Cardiac muscle cell (in vitro differentiated cells and primary cell): ENCODE results near the gene CHIA. TPM values are rescaled to one million over a fixed set of nuclear protein-coding genes. Genes with fewer than 3 reads are reported as not detected.

Experiments
- DNase-seq, 2 donors: peaks; one replicate each; pipeline versions ENCODE4 v3.0.0 to v3.0.0-alpha.2; 2010 to 2017; ENCODE audit warnings: low read depth in 1 of 2, low spot score in 1 of 2
- H3K27ac ChIP-seq: fragments of 200-600 bp; sonication (generic); 2 replicates; pipeline ENCODE4 v1.5.1; 2016
- H3K27me3 ChIP-seq: fragments of 200-600 bp; sonication (generic); 2 replicates; pipeline ENCODE4 v1.6.0; 2016; ENCODE audit warnings: control low read depth
- H3K36me3 ChIP-seq: fragments of 200-600 bp; sonication (generic); 2 replicates; pipeline ENCODE4 v1.5.1; 2016; ENCODE audit warnings: control low read depth
- H3K4me1 ChIP-seq: fragments of 200-600 bp; sonication (generic); 2 replicates; pipeline ENCODE4 v1.8.1; 2017; ENCODE audit warnings: low read depth, mild to moderate bottlenecking, mixed run types
- H3K4me3 ChIP-seq: fragments of 200-600 bp; sonication (generic); 2 replicates; pipeline ENCODE4 v1.5.1; 2016; ENCODE audit warnings: mild to moderate bottlenecking
- H3K9me3 ChIP-seq: fragments of 200-600 bp; sonication (generic); 2 replicates; pipeline ENCODE4 v1.5.1; 2017; ENCODE audit warnings: low read depth, mild to moderate bottlenecking, control low read depth
- polyA plus RNA-seq: library from polyadenylated mRNA; unstranded; fragments of >200 nt; fragmentation: Nextera tagmentation; extraction: Ambion mirVana; gene quantifications from 2 replicates; pipeline ENCODE4 v1.2.1, GENCODE V29; 2016
- total RNA-seq: library from RNA; depleted of rRNA; stranded (reverse); fragments of >200 nt; gene quantifications from 2 replicates; pipeline ENCODE4 v1.2.3, GENCODE V29; 2016
- TF ChIP-seq, protein P1 (sequence below): IDR thresholded peaks from 2 replicates; pipeline ENCODE4 v1.5.1; 2012; ENCODE audit warnings: low read depth, mild to moderate bottlenecking, low read length

CHIA gene
- total and polyA plus RNA-seq, 2 experiments from 2014 or later, result not detected

DNA sequence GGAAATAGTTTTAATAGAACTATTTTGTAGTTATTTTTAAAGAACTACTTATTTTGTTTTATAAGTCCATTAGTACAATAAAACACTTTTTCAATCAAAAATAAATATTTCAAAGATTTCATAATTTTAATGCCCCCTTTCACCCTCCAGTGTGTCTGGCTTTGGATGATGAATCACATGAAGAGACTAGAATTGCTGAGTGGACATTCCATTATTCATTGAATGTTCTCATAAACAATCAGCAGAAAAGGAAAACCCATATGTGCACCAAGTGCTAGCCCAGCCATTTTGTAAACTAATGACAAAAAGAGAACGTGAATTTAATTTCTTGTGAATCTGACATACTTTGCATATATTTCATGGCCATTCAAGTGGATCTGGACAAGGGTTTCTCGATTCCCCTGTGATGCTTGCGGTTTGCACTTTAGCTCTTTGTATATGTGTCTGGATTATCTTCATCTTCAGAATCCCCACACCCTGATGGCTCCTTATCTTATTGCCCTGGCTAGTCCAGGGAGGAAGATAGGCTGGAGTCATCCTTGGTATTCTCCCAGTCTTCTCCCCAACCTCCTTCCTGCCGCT is 20.7 kb upstream of the CHIA start:
- no peaks in the 10 kb centered on the region for H3K27me3 ChIP-seq
- TF ChIP-seq, protein P1, sequence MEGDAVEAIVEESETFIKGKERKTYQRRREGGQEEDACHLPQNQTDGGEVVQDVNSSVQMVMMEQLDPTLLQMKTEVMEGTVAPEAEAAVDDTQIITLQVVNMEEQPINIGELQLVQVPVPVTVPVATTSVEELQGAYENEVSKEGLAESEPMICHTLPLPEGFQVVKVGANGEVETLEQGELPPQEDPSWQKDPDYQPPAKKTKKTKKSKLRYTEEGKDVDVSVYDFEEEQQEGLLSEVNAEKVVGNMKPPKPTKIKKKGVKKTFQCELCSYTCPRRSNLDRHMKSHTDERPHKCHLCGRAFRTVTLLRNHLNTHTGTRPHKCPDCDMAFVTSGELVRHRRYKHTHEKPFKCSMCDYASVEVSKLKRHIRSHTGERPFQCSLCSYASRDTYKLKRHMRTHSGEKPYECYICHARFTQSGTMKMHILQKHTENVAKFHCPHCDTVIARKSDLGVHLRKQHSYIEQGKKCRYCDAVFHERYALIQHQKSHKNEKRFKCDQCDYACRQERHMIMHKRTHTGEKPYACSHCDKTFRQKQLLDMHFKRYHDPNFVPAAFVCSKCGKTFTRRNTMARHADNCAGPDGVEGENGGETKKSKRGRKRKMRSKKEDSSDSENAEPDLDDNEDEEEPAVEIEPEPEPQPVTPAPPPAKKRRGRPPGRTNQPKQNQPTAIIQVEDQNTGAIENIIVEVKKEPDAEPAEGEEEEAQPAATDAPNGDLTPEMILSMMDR, result no peak
- no peaks in the 10 kb centered on the region for H3K4me1 ChIP-seq
- no peak overlapping the region for H3K4me3 ChIP-seq
- no peak for DNase-seq
- no peaks in the 10 kb centered on the region for H3K9me3 ChIP-seq
- no peaks in the 10 kb centered on the region for H3K36me3 ChIP-seq
- H3K27ac ChIP-seq, result no peak overlapping the region

DNA sequence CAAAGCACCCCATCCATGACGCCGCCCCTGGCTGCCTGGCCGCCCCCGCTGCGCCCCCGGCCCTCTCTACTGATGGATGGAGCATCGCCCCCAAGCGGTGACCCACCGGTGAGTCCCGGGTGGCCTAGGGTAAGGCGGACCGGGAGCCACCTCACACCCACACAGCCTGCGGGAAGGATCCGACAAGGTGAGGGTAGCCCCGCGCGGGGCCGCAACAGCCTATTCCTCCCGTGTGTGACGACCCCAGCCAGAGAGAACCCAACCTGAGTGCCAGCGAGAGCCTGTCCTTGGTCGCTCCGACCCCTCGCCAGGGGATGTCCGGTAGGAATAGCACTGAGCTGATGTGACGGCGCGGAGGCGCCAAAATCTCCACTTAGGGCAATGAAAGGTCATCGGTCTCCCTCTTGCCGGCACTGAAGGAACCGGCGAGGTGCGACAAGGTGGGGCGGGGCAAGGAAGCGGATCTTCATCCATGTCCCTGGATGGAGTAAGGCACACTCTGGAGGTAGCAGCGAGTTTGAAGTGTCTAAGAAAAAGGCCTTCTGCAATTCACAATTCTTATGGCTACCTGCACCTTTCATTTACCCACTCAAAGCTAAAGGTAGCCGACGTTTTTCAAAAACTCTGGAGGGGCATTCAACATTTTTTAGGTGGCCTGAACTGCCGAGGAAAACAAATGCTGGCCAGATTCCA is 19.7 kb upstream of the CHIA start:
- Histone ChIP-seq H3K4me1 (no peaks in the 10 kb centered on the region), H3K27ac (no peak overlapping the region), H3K9me3 (no peaks in the 10 kb centered on the region), H3K4me3 (no peak overlapping the region), H3K36me3 (no peaks in the 10 kb centered on the region), H3K27me3 (no peaks in the 10 kb centered on the region)
- TF ChIP-seq, protein P1, result no peak
- DNase-seq, result no peak

DNA sequence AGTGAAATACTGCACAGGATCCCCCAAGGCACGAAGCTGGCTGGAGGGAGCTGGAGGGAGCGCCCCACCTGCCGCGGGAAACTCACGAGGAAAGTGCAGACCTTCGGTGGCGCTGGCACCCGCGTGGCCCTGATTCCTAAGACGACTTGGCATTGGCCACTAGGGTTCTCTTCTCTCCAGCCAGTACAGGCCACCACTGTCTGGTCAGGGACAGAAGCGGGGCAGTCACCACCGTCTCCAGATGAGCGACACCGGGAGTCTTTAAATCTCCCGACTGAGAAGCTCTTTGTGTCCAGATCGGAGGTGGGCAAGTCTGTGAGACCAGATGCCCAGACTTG is 19.2 kb upstream of the CHIA start:
- TF ChIP-seq, protein P1, result no peak
- DNase-seq, result no peak
- no peak overlapping the region for H3K4me3 ChIP-seq
- H3K27ac ChIP-seq, result no peak overlapping the region
- no peaks in the 10 kb centered on the region for H3K4me1 ChIP-seq
- no peaks in the 10 kb centered on the region for H3K9me3 ChIP-seq
- no peaks in the 10 kb centered on the region for H3K27me3 ChIP-seq
- H3K36me3 ChIP-seq, result no peaks in the 10 kb centered on the region

DNA sequence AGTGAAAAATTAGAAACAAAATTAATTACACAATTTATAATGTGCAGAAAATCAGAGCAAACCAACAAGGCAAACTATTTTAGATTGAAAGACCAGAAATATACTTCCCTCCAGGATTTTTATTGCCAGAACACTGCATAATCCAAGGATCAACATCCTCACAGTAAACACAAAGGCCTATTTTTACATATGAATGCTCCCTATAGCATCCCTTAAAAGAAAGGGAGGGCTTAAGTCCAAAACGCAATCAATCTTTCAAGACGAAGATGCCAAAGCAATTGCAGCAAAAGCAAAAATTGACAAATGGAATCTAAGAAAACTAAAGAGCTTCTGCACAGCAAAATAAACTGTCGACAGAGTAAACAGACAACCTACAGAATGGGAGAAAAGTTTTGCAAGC is 18.6 kb upstream of the CHIA start:
- Histone ChIP-seq H3K9me3 (no peaks in the 10 kb centered on the region), H3K4me1 (no peaks in the 10 kb centered on the region), H3K27me3 (no peaks in the 10 kb centered on the region), H3K36me3 (no peaks in the 10 kb centered on the region), H3K4me3 (no peak overlapping the region), H3K27ac (no peak overlapping the region)
- TF ChIP-seq, protein P1, result no peak
- no peak for DNase-seq

DNA sequence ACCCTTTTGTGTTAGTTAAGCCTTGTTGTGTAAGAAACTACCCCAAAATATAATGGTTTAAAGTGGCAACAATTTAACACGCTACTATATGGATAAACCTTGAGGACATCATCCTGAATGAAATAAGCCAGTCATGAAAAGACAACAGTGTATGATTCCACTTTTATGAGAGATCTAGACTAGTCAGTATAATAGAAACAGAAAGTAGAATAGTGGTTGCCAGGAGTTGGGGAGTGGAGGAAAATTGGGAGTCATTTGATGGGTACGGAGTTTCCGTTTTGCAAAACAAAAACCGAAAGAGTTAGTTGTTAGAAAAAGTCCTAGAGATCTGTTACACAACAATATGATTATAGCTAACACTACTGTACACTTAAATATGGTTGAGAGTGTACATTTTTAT is 16.0 kb upstream of the CHIA start:
- DNase-seq, result no peak
- H3K27me3 ChIP-seq, result no peaks in the 10 kb centered on the region
- TF ChIP-seq, protein P1, result no peak
- no peak overlapping the region for H3K4me3 ChIP-seq
- H3K36me3 ChIP-seq, result no peaks in the 10 kb centered on the region
- no peaks in the 10 kb centered on the region for H3K9me3 ChIP-seq
- H3K4me1 ChIP-seq, result no peaks in the 10 kb centered on the region
- no peak overlapping the region for H3K27ac ChIP-seq
